GM18526 (cell line): ENCODE data around the gene ERCC6.

Experiments
- POLR2A ChIP-seq: IDR thresholded peaks from 3 replicates; pipeline ENCODE4 v1.6.1; 2011; ENCODE audit not compliant: insufficient read length; ENCODE audit errors: extremely low read depth

ERCC6 gene

DNA sequence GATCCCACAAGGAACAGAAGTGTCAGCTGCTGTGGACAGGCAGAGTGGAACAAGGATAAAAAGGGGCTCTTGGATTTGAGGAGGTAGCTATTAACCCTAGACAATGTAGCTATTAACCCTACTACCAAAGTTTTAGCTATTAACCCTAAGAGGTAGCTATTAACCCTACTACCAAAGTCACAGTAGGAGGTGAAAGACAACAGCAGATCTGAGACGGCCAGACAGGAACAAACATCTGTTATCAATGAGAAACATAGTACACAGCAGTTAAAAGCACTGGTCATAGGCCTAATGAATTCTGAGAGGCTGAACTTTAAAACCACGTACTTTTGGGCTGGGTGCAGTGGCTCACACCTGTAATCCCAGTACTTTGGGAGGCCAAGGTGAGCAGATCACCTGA is 11.9 kb downstream of the ERCC6 start:
- no peak for TF ChIP-seq POLR2A

GRCh38 chr10:49526619-49527018 is 12.3 kb downstream of the ERCC6 start:
- no peak for TF ChIP-seq POLR2A

DNA sequence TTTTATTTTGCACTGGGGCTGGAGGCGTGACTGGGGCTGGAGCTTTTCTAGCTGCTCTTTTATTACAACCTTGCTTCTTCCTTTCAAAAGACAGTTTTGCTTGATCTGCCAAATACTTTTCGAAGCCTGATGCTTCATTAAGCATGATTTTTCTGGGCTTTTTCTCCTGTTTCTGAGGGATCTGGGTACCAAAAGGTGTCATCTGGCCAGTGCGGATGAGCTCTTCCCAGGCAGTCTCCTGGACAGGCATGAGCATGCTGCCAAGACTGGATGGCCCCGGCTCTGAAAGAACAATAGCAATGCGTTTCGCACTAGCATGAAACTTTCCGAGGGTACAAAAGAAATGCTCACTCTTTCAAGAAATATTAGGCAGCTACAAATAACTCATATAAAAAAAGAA is 14.4 kb downstream of the ERCC6 start:
- no peak for TF ChIP-seq POLR2A

DNA sequence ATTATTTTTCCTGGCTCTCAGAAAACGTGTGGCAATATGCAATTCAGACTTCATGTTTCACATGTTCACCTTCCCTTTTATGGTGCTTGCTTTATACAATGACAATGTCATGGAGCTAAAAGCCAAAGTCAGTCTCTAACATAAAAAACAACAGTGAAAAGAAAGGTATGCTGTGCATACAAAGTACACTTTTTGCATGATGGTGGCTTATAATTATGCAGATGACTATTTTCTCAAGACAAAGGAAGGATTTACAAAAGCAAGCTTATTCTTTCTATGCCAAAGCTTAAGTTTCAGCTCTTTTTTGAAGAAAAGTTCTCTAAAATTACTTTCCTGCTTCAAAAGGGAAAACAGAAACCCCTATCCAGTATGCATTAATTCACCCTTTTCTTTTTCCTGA is 15.6 kb downstream of the ERCC6 start:
- TF ChIP-seq POLR2A = no peak

DNA sequence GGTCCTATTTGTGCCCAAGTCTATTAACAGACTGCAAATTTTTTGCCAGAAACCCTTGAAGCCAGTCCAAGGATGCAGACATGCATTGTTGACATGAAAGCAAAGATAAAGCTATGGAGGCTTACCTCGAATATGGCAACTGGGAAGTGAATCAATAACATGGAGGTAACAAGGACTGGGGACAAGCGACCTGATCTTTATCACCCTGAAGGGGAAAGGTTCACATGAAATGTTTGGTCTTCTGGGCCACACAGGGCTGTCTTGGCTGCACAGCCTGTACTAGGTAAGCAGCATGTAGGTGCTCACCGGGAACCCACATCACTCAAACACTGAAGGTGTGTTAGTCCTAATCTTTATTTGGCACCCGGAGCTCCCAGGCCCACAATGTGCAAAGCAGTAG is 17.9 kb downstream of the ERCC6 start:
- TF ChIP-seq POLR2A = no peak

GRCh38 chr10:49520122-49520775 is 18.7 kb downstream of the ERCC6 start:
- no peak for TF ChIP-seq POLR2A

- TF ChIP-seq POLR2A = no peak
Observed at GRCh38 chr10:49519717-49520116, 19.2 kb downstream of the ERCC6 start.

DNA sequence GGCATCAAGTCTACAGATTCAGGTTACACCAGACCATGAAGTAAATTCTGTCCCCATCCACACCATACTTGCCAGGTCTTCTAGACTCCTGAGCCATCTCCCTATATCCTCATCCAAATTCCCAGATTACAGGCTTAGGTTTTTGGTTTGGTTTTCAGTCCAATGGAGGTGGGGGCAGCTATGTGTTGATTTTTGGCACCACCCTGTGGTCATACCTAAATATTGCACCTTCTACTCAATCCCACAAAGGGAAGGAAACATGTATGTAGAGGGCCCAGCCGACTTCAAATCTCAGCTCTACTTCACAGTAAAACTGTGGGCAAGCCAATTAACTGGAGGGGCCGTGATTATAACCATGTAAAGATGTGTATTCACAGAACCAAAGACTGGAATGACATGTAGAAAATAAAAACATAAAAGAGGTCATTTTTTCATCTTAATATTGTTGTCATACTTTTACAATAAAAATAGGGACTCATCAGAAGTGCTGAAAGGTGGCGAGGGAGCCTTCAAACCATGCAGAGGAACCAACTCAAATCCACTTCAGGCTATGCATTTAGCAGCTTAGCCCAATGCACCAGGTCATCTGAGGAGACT is 19.8 kb downstream of the ERCC6 start:
- no peak for TF ChIP-seq POLR2A

DNA sequence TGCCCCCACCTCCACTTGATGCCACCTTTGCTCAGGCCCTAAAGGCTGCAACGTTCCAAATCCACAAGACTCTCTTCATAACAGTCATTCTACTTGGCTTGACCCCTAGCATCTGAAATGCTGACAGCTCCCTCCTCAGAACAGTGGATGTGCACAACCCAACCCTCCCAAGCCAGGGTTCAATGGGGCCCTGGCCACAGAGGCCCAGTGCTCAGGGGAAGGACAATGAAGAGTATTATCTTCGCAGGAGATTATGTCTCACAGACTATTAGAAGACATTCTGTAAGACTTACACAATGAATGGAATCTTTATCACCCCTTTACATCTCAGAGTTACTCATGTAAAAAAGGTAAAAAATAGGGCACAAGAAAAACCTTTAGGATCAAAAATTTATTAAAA is 20.4 kb downstream of the ERCC6 start:
- TF ChIP-seq POLR2A = no peak

DNA sequence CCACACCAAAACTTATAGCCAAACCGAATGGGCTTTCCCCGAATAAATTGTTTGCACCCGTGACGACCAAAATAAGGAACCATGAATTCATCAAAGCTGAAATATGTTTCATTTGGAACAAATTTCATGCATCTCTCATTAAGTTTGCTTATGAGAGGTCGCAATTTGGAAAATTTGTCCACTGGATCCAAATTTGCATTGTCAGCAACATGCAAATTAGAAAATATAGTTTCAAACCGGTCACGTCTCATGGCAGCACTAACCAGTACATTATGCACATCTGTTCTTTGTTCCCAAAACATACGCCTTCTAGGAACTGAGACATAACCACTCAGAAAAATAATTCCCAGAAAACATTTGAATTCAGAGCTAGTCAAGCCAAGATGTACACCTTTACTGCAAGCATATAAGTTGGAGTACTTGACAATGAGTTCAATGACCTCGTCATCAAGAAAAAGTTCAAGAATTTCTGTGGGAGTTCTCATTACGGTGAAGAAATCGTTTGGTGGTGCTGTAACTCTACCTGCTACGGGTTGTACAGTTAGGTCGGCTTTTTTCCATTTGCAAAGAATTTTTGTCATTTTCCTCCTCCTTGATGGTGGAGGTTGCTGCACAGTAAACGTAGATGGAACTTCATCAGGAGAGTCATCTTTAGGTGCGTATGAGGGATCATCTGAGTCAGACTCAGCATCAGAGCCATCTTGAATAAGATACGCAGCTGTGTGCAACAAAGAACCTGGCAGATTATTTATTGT is 22.5 kb downstream of the ERCC6 start:
- no peak for TF ChIP-seq POLR2A

DNA sequence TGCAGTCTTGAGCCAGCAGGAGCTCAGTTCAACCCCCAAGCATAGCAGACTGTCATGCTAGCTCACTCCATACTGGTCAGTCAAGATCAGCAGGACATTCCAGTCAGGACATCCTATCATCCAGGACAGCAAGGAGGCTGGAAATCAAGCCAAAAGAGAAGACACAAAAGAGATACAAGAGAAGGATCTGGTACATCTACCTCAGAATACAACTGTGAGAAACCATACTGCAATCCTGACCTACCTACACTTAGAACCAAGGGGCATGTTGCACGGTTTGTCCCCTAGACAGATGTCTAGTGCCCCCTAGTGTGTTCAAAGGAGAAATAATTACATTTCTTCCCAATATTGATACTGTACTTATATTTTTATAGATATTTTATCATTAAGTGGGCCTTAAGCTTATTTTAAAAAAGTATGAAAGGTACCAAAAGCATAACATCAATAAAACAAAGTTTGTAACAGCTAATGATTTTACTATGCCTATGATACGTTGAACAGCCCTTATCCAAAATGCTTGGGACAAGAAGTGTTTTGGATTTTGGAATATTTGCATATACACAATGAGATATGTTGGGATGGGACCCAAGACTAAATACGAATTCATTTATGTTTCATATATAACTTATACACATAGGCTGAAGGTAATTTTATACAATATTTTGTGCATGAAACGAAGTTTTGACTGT is 26.7 kb downstream of the ERCC6 start:
- TF ChIP-seq POLR2A = no peak

DNA sequence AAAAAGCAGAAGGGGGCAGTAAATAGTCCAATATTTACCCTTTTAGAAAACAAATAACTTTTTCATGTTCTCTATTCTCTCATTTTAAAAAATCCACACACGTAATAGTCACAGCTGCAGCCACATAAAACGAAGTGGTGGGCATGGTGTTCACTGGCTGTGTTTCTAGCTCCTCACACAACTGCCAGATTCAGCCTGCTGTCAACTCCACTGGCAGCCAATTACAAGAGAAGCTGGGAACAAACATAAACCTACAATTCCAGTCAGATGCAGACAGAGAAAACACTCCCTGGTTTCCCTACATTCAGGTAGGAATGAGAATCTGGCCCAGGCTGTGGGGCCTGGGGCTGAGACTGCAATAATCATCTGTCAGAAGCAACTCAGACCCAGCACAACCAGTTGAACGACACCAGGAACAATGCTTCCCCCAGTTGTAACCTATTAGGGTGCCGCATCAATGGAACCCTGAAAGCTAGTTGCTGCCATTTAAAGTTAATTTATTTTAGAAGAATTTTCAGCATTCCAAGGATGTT is 29.1 kb downstream of the ERCC6 start:
- TF ChIP-seq POLR2A = no peak

DNA sequence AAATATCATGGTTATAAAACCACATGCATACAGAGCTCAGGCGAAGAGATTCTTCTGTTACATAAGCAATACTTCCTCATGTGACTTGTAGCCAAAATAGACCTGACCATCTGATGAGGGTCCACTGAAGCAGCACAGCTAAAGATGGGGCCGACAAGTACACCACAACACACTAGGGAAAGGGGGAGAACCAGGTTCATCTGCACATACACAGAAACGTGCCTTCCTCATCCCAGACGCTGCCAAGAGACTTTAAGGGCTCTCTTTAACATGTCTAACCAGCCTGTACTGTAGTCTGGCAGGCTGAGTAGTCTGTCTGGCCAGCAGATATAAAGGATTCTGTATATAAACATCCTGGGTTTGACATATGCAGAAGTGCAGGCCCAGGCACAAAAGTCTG is 30.3 kb downstream of the ERCC6 start:
- TF ChIP-seq POLR2A = no peak

- no peak for TF ChIP-seq POLR2A
Observed at GRCh38 chr10:49508249-49508648, 30.7 kb downstream of the ERCC6 start.

GRCh38 chr10:49505589-49505988 is 33.3 kb downstream of the ERCC6 start:
- TF ChIP-seq POLR2A = no peak

DNA sequence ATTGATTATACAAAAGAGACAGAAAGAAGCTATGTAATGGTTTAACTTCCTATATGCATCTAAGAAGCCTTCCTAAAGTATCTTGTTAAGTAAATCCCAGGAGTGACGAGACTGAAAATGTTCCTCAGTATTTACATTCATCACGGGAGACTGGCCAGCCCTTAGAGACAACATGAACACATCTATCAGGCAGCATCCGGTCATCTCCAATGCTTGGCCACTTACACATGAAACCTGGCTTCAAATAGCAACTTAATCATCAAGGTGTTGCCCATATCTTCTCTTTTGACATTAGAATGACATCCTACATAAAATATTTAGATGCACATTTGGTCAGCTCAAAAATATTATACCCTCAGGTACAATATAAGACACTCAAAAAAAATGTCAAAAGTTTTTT is 33.8 kb downstream of the ERCC6 start:
- TF ChIP-seq POLR2A = no peak
